Activated naive CD8-positive, alpha-beta T cell treated with anti-CD3 and anti-CD28 coated beads, Interleukin-2, amount 10 ng/mL, durations not matched to agents 7 days and 5 days (primary cell): ENCODE measurements around the gene B9D1. TPM values are rescaled to one million over a fixed set of nuclear protein-coding genes. Genes with fewer than 3 reads are reported as not detected.

Experiments
- ATAC-seq: fragments of 150-1000 bp; cut with Tn5 transposase; one replicate; pipeline ENCODE4 v1.10.0; 2021; ENCODE audit warnings: low read depth, moderate library complexity
- POLR2A ChIA-PET: fragments of 350-600 bp; sonication (Branson Sonifier 250); formaldehyde crosslinking; loops from one replicate; lab custom pipeline; 2021; ENCODE audit warnings: antibody characterized with exemption; lab: Charles Lee
- DNase-seq: peaks from one replicate; pipeline ENCODE4 v3.0.0; 2021
- H3K27ac Mint-ChIP-seq: one replicate; pipeline ENCODE4 v1.8.0; 2022; ENCODE audit warnings: mild to moderate bottlenecking, mixed read lengths
- H3K27me3 Mint-ChIP-seq: one replicate; pipeline ENCODE4 v1.8.0; 2022; ENCODE audit warnings: mild to moderate bottlenecking, moderate library complexity, mixed read lengths
- H3K36me3 Mint-ChIP-seq: one replicate; pipeline ENCODE4 v1.8.0; 2021; ENCODE audit warnings: mild to moderate bottlenecking, mixed read lengths
- H3K4me1 Mint-ChIP-seq: one replicate; pipeline ENCODE4 v1.8.0; 2021; ENCODE audit warnings: mixed read lengths
- H3K4me3 Mint-ChIP-seq: one replicate; pipeline ENCODE4 v1.8.0; 2022; ENCODE audit warnings: mild to moderate bottlenecking, moderate library complexity, mixed read lengths
- H3K9me3 Mint-ChIP-seq: one replicate; pipeline ENCODE4 v1.8.0; 2021; ENCODE audit warnings: mixed read lengths
- total RNA-seq, 2 experiments: library from RNA; stranded (reverse); gene quantifications; one replicate each; pipeline ENCODE4 v1.2.3, GENCODE V29; 2021

Gene B9D1
- total RNA-seq, 2 experiments from 2014 or later = 1.6 to 2.1 TPM

DNA sequence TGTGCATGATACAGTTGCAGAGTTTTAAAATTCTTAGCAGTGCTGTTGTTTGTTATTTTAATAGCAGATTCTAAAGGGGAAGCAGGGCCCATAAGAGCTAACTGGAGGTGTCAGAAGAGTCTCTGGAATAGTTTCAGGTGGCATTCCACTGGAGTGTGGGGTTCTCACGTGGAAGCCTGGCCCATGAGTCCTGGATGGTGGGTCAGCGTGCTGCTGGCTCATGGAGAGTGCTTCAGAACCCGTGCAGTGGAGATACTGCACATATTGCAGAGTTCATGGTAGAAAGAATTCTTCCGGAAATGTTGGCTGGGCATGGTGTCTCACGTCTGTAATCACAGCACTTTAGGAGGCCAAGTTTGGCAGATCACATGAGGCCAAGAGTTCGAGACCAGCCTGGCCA, 43.9 kb downstream of the B9D1 start:
- Mint-ChIP-seq H3K36me3 (no peaks in the 10 kb centered on the region), H3K9me3 (no peaks in the 10 kb centered on the region), H3K4me1 (no peaks in the 10 kb centered on the region), H3K4me3 (no peak overlapping the region), H3K27ac (no peak overlapping the region), H3K27me3 (peaks cover 13% of the 10 kb centered on the region)
- DNase-seq (no peak), ATAC-seq (no peak)
- POLR2A ChIA-PET = no interaction called here

GRCh38 chr17:19317359-19318095, 45.0 kb downstream of the B9D1 start:
- no peak for ATAC-seq

GRCh38 chr17:19316761-19317358, 45.7 kb downstream of the B9D1 start:
- no peaks in the 10 kb centered on the region for H3K9me3 Mint-ChIP-seq
- H3K4me3 Mint-ChIP-seq = no peak overlapping the region
- no peak for ATAC-seq
- H3K27me3 Mint-ChIP-seq = peaks cover 7% of the 10 kb centered on the region
- no peak for DNase-seq
- peaks cover under 1% of the 10 kb centered on the region for H3K4me1 Mint-ChIP-seq
- H3K36me3 Mint-ChIP-seq = no peaks in the 10 kb centered on the region
- no peak overlapping the region for H3K27ac Mint-ChIP-seq
- POLR2A ChIA-PET = no interaction called here

More at GRCh38 chr17:19317359-19318095, 45.0 kb downstream of the B9D1 start:
- H3K27me3 Mint-ChIP-seq = peaks cover 7% of the 10 kb centered on the region
- no peak overlapping the region for H3K4me3 Mint-ChIP-seq
- no peaks in the 10 kb centered on the region for H3K9me3 Mint-ChIP-seq
- POLR2A ChIA-PET = no interaction called here
- DNase-seq = no peak
- no peaks in the 10 kb centered on the region for H3K36me3 Mint-ChIP-seq
- no peaks in the 10 kb centered on the region for H3K4me1 Mint-ChIP-seq
- H3K27ac Mint-ChIP-seq = no peak overlapping the region

DNA sequence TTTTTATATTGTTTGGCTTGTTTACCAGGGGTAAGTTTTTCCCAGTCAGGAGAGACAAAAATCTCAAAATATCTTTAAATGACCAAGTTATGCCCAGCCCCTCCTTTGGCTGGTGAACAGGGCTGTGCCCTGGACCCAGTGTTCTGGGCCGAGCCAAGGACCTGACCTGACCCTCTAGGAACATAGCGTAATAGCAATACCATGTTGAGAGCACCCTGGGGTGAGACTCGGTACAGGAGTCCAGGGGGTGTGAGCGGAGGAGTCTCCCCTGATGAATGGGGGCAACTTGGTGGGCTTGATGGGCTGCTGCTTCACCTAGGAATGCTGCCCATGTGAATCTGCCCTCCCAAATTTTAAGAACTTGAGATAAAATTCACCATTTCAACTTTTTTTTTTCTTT, 47.4 kb downstream of the B9D1 start:
- no peak overlapping the region for H3K27ac Mint-ChIP-seq
- H3K9me3 Mint-ChIP-seq = no peaks in the 10 kb centered on the region
- peaks cover 10% of the 10 kb centered on the region for H3K27me3 Mint-ChIP-seq
- no peaks in the 10 kb centered on the region for H3K36me3 Mint-ChIP-seq
- H3K4me1 Mint-ChIP-seq = peaks cover 3% of the 10 kb centered on the region
- DNase-seq (no peak), ATAC-seq (no peak)
- H3K4me3 Mint-ChIP-seq = no peak overlapping the region
- POLR2A ChIA-PET = no interaction called here

- POLR2A ChIA-PET = no interaction called here
These were observed 48.5 kb downstream of the B9D1 start for GRCh38 chr17:19313746-19314651.

DNA sequence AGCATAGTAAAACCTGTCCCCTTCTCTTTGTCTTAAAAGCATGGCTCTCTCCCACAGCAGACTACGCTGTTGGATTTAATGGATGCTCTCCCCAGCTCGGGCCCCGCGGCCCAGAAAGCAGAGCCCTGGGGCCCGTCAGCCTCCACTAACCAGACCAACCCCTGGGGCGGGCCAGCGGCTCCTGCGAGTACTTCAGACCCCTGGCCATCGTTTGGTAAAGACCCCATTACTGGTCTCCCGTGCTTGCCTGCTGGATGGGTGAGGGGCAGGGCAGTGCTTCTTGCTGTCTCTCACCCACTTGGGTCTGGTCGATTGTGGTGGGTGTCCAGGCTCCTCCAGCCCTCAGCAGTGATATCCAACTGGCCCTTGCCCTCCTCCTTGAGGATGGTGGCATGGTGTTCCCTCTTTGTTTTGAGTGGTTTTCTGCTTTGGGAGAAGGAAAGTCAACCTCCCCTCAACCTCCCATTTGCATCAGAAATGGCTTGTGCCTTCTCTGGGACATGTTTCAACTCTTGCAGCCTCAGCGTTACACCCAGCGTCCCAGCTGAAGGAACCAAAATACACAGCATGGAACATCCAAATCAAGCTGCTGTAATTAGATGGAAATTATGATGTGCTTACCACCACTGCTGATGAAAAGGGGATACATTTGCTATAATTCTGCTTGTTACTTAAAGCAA, 49.3 kb downstream of the B9D1 start:
- no peak for ATAC-seq
- no peak overlapping the region for H3K4me3 Mint-ChIP-seq
- no peaks in the 10 kb centered on the region for H3K36me3 Mint-ChIP-seq
- peaks cover 3% of the 10 kb centered on the region for H3K4me1 Mint-ChIP-seq
- DNase-seq = no peak
- H3K9me3 Mint-ChIP-seq = no peaks in the 10 kb centered on the region
- H3K27ac Mint-ChIP-seq = no peak overlapping the region
- POLR2A ChIA-PET = no interaction called here
- H3K27me3 Mint-ChIP-seq = peaks cover 27% of the 10 kb centered on the region

More at GRCh38 chr17:19313746-19314651, 48.5 kb downstream of the B9D1 start:
- Mint-ChIP-seq H3K9me3 (no peaks in the 10 kb centered on the region), H3K36me3 (no peaks in the 10 kb centered on the region), H3K27me3 (peaks cover 19% of the 10 kb centered on the region), H3K27ac (no peak overlapping the region), H3K4me3 (no peak overlapping the region), H3K4me1 (peaks cover 3% of the 10 kb centered on the region)
- DNase-seq = no peak
- ATAC-seq = no peak

DNA sequence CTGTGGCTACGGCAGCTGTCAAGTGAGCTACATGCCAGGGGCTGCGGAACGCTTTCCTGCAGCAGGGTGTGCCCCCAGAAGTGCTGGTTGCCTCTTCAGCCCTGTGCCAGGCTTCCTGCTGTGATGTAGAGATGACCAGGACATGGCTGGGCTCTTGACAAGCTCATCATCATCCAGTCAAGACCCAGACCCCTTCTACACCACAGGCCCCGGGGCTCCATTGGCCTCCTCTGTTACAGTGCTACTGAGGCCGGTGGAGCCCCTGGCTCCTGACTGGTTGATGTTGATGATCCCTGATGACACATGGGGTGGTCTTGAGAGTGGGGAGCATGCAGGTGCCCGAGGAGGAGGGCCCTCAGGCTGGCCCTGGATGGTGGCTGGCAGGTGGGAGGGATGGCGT, 50.1 kb downstream of the B9D1 start:
- Mint-ChIP-seq H3K36me3 (no peaks in the 10 kb centered on the region), H3K4me1 (peaks cover 6% of the 10 kb centered on the region), H3K4me3 (no peak overlapping the region), H3K27ac (no peak overlapping the region), H3K9me3 (no peaks in the 10 kb centered on the region), H3K27me3 (peaks cover 35% of the 10 kb centered on the region)
- DNase-seq (no peak), ATAC-seq (no peak)
- POLR2A ChIA-PET = no interaction called here

GRCh38 chr17:19311421-19312215, 50.9 kb downstream of the B9D1 start:
- Mint-ChIP-seq H3K9me3 (no peaks in the 10 kb centered on the region), H3K4me3 (no peak overlapping the region), H3K27ac (no peak overlapping the region), H3K4me1 (peaks cover 9% of the 10 kb centered on the region), H3K27me3 (peaks cover 36% of the 10 kb centered on the region), H3K36me3 (no peaks in the 10 kb centered on the region)
- no peak for DNase-seq
- no peak for ATAC-seq
- POLR2A ChIA-PET = no interaction called here

DNA sequence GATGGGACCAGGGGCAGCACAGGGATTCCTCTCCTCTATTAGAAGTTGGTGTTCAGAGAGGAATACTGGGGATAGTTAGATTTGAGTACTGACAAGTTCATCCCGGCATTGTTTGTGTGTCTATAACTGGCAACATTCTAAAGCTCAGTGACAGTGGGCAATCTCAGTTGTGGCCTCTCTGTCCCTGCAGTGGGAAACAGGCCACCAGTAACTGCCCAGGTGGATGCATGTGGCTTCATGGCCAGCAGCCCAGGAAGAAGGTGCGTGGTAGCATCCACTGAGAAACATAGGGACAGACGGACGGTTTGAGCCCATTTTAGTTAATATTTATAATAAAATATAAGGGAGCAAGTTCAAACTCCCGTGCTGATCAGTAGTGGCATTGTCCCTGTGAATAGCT, 51.5 kb downstream of the B9D1 start:
- POLR2A ChIA-PET = no interaction called here
- peaks cover 41% of the 10 kb centered on the region for H3K27me3 Mint-ChIP-seq
- no peaks in the 10 kb centered on the region for H3K9me3 Mint-ChIP-seq
- no peak for DNase-seq
- peaks cover 15% of the 10 kb centered on the region for H3K4me1 Mint-ChIP-seq
- H3K36me3 Mint-ChIP-seq = no peaks in the 10 kb centered on the region
- no peak overlapping the region for H3K27ac Mint-ChIP-seq
- ATAC-seq = no peak
- H3K4me3 Mint-ChIP-seq = no peak overlapping the region

DNA sequence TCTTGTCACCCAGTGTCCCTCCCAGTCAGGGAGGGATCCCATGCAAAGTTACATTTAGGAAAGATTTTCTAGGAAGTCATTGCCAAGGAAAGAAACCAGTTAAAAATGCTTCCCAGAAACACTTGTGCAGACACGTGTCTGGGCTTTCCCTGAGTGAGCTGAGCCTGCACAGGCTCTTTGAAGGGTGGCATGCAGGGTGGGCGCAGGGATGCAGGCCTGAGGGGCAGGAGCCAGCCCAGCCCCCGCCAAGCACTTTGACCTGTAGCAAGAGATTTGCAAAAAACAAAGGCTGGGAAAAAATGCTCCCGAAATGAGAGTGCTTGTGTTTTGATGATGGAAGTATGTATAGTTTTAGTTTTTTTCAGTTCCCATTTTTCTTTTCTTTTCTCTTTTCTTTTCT, 52.4 kb downstream of the B9D1 start:
- H3K9me3 Mint-ChIP-seq = no peaks in the 10 kb centered on the region
- POLR2A ChIA-PET = no interaction called here

GRCh38 chr17:19309701-19310100, 52.8 kb downstream of the B9D1 start:
- no peak for DNase-seq
- Mint-ChIP-seq H3K27ac (no peak overlapping the region), H3K4me3 (no peak overlapping the region), H3K9me3 (no peaks in the 10 kb centered on the region), H3K4me1 (peaks cover 26% of the 10 kb centered on the region), H3K36me3 (no peaks in the 10 kb centered on the region), H3K27me3 (peaks cover 41% of the 10 kb centered on the region)
- no peak for ATAC-seq
- POLR2A ChIA-PET = no interaction called here

More for the DNA sequence above, 52.4 kb downstream of the B9D1 start:
- no peak overlapping the region for H3K27ac Mint-ChIP-seq
- H3K27me3 Mint-ChIP-seq = peaks cover 42% of the 10 kb centered on the region
- H3K36me3 Mint-ChIP-seq = no peaks in the 10 kb centered on the region
- no peak overlapping the region for H3K4me3 Mint-ChIP-seq
- no peak for ATAC-seq
- DNase-seq = no peak
- peaks cover 24% of the 10 kb centered on the region for H3K4me1 Mint-ChIP-seq

GRCh38 chr17:19308398-19308797, 54.1 kb downstream of the B9D1 start:
- H3K4me3 Mint-ChIP-seq = no peak overlapping the region
- no peaks in the 10 kb centered on the region for H3K36me3 Mint-ChIP-seq
- no peaks in the 10 kb centered on the region for H3K9me3 Mint-ChIP-seq
- H3K27ac Mint-ChIP-seq = no peak overlapping the region
- DNase-seq (no peak), ATAC-seq (no peak)
- H3K27me3 Mint-ChIP-seq = peaks cover 41% of the 10 kb centered on the region
- H3K4me1 Mint-ChIP-seq = peaks cover 30% of the 10 kb centered on the region
- POLR2A ChIA-PET = no interaction called here
